HG03439 (cell line): Measurements from ENCODE around the gene LTK.
A peak's percentile ranks its signal among the peaks of the same experiment; 100 is the strongest.

Experiments used
- ATAC-seq: cut with Tn5 transposase; IDR thresholded peaks from one replicate; pipeline ENCODE4 v1.9.1; 2021; ENCODE audit warnings: mild to moderate bottlenecking, moderate library complexity; ENCODE audit not compliant: unreplicated experiment

The LTK gene

DNA sequence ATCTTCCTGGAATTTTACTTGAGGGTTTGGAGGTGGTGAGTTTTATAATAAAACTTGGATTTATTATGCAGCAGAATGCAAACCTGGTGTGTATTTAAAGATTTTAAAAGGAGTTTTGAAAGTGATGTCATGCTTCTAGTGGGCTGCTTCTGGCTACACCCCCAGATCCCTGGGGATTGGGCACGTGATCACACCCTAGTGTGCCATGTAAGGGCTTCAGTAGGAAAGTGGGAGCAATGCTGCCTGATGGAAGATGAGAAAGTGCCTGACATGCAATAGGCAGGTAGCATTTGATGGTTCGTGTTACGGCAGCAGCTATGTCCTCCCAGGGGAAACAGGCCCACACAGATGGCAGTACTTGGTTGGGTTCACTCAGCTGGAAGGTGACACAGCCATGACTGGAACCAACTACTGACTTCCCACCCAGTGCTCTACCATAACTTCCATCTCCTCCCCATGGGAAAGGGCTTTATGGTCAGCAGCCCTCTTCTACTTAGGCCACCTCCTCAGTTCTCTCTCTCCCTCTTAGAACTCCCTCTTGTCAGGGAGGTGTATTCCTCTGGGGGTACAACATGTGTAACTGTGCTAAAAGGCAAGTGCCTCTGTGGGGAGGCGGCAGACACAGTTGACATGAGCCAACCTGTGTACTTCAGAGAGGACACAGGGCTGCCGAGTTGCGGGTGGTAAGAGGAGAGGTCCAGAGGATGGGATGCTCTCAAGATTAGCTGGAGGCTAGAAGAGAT is 14.3 kb downstream of the LTK start:
- ATAC-seq = no peak

- ATAC-seq = no peak
Measured at GRCh38 chr15:41498657-41499056, 15.0 kb downstream of the LTK start.

DNA sequence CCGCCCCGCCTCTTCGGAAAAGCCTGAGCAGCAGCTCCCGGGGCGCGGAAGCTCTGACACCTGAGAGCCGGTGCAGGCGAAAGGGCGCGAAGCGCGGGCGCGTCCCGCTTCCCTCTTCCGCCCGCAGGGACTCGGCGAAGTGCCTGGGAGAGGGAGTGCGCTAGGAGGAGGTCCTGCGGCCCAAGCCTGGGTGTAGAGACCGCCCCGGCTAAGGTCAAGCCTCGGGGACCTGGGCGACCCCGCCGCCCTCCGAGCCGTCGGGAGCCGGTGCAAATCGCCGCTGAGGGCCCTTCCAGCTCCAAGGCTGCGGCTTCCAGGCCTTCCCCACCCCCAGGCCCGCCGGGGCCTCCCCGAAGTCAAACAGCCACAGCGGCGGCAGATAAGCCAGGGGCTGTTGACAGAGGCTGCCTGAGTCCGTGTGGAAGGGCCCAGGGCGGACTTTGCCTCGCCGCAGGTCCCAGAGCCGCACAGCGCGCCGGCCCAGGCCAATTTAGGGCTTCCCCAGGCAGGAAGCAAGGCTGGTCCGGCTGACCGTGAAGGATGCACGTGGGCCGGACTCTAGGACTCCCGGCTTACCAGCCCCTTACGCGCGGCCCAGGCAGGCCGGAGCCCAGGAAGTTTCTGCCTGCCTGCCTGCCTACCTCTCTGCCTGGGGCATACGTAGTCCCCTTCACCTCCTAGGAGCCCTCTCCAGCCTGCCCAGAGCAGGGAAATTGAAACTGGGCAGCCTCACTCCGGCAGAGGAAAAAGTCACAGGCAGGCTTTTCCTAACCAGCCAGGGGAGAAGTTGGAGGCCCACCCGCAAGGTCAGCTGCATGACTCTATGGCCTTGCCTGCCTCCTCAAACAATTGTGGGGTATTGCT is 17.7 kb downstream of the LTK start:
- ATAC-seq = no peak

DNA sequence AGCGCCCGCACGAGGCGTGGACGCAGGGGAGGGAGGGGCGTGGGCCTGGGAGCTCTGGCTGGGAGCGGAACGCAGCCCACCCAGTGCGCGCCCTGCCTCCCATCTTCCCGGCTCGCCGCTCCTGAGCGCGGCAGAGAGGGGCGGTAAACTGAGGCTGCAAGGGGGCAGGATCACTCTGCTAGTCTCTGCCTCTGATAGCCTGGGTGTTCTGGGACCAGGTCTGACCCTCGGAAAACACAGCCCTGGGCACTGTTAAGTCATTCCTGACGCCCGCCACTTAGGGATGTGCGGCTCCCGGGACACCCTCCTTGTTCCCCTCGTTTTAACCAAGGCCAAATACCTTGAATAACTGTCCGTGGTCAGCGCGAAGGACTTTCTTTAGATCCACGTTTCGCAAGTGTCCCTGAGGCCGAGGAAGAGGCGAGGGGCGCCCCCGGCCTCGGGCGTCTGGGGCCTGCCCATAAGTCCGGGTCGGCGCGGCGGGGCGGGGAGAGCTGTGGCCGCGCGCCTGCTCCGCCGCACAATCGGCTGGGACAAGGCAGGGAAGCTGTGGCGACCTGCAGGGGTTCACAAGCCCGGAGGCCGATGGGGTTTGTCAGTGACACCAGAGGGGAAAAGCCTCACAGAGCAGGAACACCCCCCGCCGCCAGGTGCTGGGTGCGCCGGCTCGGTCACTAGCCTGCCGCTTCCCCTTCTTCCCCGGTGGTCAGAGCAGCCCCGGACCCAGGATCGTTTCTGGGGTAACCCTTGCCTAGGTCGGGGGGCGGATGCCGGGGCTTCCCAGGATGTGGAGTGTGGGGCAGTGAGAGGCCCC is 18.5 kb downstream of the LTK start:
- no peak for ATAC-seq

DNA sequence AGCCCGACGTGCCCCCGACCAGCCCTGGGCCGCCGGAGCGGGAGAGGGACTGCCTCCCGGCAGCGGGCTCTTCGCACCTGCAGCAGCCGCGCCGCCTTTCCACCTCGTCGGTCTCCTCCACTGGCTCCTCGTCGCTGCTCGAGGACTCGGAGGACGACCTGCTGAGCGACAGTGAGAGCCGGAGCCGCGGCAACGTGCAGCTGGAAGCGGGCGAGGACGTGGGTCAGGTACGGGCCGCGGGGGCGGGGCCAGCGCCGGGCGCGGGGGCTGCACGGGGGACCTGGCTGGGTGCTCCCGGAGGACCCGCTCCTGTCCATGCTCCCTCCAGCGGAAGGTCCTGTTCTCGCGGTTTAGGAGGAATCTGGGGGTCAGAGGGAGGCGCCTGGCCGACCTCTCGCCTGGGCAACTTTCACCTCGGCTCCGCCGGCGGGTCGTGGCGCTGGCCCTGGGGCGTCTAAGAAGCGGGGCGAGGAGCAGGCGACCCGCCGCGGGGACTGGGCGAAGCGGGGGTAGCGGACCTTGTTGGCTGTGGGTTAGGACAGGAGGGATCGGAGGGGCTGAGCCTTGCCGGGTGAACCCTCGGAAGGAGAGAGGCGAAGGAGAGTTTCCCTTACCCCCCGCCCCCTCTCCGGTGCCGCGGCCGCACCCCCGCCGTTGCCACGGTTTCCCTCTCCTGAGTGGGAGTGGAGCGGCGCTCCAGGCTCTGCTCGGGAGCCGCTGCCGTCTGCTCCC is 19.3 kb downstream of the LTK start:
- ATAC-seq = peak; percentile 7

GRCh38 chr15:41493902-41494189 is 19.8 kb downstream of the LTK start:
- no peak for ATAC-seq

DNA sequence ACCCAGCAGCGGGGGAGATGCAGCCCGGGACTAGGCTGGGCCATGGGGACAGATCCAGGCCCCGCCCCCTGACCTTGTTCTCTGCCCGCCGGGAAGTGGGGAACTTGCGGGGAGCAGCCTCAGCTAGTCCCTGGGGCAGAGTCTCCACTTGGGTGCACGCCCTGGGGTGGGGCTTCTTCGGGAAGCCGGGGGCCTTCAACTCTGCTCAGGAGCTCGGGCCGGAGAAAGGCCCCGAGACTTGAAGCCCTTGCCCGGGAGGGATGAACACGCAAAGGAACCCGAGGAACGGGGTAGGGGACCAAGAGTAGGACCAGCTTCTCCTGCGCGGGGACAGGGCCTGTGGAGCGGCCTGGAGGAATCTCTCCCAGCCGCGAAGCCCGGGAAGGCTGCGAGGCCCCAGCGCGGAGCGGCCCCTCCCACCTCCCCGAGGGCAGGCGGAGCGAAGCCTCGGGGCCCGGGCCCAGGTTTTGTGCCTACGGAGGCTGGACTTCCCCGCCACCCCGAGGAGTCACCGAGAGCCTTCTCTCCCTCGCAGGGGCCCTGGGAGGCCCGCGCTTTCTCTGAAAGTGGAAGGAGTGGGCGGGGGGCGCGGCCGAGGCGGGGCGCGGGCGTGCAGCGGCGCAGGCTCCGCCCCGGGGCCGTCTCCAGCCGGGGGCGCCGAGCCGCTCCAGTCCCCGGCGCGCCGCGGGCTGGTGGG is 20.3 kb downstream of the LTK start, which contains the start of gene ITPKA:
Gene ITPKA (plus strand): TSS at position 670 of the 697 bp plus-strand sequence. CDS start 54 bp downstream, outside the sequence.
- ATAC-seq = peak; percentile 73

DNA sequence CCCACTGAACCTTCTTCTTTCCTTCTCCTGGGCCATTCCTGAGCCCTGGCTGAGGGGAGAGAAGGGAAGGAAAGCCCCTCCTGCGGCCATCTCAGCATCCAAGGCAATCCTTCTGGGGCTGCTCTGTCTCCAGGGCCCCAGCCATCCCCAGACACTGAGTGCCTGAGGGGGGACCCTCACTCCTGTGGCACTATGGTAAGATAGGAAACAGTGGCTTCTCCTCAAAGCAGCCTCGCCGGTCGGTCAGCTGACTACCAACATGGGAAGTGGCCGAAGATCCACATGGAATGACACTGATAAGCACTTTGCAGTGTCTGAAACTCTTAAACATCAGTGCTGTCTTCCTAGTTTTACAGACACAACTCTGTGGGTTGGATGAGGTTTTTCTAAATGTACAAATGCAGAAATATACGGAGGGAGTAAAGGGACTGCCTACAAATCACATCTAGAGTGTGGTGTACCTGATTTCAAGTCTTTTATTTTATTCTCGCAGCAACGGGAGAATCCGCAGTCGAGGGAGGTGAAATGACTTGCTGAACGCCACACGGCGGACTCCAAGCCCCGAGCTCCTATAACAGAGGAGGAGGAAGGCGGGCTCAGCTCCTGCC is 20.9 kb downstream of the LTK start:
- no peak for ATAC-seq

DNA sequence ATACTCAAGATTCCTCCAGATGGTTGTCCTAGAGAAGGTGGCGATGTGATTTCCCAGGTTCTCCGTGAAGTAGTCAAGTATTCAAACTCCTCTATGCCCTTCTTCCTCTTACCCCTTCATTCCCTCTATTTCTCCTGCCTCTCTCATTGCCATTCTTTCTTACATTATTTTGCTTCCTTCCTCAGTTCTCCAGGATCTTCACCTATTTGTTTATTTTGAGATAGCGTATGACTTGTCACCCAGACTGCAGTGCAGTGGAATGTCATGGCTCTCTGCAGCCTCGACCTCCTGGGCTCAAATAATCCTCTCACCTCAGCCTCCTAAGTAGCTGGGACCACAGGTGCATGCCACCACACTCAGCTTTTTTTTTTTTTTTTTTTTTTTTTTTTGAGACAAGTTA is 21.7 kb downstream of the LTK start:
- no peak for ATAC-seq

- no peak for ATAC-seq
Measured at GRCh38 chr15:41490355-41490754, 23.3 kb downstream of the LTK start.

GRCh38 chr15:41489641-41490040 is 24.0 kb downstream of the LTK start:
- ATAC-seq = no peak

DNA sequence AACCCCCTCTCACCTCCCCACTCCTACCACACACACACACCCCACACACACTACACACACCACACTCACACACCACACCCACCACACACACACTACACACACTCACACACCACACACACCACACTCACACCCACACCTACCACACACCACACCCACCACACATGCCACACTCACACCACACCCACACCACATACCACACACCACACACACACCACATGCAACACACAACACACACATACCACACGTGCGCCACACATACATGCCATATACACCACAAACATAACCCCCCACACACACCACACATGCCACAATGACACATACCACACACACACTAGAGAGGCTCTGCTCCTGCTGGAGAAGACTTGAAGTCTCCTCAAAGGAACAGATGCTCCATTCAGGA is 25.8 kb downstream of the LTK start:
- no peak for ATAC-seq

DNA sequence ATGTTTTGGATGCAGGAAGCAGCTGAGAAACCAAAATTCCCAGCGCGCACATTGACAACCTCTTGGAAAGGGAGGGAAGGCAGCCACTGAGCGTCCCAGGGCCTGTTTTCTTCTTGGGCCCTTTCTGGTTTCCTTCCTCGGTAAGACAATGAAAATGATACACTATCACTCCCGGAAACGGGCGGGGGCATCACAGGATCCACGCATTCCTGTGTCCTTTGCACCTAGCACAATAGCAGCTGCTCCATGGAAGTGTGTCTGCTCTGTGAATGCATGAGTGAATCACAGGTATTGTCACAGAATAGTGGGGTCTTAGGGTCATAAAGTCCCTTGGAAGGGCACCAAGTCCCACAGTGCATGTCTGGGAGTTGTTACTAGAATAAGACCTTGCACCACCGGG is 26.2 kb downstream of the LTK start:
- no peak for ATAC-seq

DNA sequence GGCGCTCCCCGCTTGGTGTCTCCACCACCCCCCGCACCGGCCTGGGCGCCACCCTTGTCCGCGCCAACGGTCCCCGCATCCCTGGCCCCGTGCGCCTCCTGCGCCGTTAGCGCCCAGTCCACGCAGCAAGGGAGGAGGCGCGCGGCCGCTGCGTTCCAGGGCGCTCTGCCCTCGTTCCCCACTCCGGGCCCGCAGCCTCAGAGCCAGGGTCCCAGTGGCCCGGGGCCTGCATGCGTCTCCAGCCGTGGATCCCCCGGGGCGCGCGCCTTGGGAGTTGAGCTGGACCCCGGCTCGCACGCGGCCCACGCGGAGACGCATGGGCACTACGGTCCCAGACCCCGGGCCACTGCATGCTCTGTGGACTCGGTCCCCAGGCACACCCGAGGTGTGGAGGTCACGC is 27.3 kb downstream of the LTK start:
- no peak for ATAC-seq

DNA sequence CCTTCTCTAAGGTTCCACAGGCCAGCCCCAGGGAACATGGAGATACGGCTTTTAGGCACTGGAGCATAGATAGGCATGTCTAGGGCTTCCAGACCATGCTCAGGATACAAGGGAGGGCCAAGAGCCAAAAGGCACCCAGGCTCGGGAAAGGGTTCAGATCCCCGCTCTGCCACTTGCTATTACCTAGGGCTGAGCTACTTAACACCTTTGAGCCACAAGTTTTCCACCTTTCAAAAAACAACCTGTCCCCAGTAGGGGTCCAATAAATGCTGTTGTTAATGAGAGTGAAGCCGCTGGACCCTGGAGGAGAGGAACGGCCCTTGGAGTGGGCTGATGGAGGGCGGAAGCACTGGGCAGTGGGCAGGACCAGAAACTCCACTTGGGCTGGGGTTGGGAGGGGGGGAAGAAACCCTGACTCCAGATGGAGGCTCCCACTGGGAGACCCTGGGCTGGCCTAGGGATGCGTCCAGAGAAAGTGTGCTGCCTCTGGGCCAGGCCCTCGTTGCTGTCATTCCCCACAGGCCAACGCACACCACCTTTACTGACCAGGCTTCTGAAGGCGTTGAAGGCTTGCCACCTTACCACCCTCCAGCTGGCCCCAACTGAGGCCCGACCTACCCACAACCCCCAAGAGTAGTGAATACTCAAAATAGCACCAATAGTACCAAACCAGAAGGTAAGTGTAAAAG is 28.5 kb downstream of the LTK start:
- ATAC-seq = no peak

DNA sequence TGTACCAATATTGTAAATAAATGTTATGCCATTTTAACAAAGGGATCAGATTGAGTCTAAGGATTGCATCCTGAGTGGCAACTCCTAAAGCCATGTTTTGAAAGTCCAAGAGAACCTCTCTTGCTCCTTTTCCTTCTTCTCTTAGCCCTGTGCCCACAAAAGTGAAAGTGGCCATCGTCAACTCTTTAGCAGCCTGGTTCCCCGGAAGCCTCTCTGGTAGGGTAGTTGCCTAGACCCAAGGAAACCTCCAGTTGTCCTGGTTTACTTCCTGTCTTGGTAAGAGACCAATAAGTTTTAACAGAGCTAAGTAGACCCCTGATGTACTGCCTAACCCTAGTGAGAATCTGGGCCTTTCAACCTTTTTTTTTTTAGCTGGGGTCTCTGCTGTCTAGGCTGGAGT is 30.1 kb downstream of the LTK start:
- ATAC-seq = no peak

GRCh38 chr15:41483115-41483514 is 30.5 kb downstream of the LTK start:
- no peak for ATAC-seq

DNA sequence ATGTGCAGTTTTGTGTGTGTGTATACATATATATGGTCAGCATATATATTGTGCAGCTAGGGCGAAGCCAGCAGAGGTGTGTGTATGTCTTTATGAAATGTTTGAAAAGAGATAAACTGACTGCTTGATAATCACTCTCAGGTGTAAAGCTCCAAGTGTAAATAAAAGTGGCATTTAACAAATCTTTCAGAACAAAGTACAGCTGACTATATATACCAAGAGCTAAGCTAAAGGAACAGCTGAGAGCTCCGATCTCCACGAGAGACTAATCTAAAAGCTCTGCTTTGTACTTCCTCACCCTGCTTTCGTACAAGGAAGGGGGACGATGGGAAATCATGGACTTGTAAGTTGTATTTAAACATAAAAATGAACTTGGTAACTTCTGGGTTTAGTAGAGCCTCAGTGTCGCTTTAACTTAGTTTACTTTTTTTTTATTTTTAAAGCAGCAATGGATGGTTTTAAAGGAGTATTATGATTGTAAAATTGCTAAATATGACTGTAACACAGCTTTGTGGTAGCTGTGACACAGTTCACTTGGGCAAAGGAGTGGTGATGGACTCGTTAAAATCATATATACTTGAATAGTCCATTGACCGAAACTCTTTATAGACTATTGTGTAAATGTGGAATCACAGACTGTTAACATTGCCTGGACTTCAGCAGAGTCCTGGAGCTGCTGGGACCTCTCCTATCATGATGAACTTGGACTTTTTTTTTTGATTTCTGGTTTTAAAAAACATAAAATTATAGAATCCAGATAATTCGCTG is 31.3 kb downstream of the LTK start:
- ATAC-seq = no peak
